GM18861 (cell line): ENCODE measurements around the gene LMNA.
A peak's percentile ranks its signal among the peaks of the same experiment; 100 is the strongest.
"Not testable (repeated sequence)": the region's sequence is repeated elsewhere in the genome, so short reads cannot be mapped to it uniquely, and the experiment has no call there.

ENCODE experiments used
- ATAC-seq: cut with Tn5 transposase; IDR thresholded peaks from one replicate; pipeline ENCODE4 v1.9.1; 2021; ENCODE audit not compliant: unreplicated experiment

Gene LMNA

DNA sequence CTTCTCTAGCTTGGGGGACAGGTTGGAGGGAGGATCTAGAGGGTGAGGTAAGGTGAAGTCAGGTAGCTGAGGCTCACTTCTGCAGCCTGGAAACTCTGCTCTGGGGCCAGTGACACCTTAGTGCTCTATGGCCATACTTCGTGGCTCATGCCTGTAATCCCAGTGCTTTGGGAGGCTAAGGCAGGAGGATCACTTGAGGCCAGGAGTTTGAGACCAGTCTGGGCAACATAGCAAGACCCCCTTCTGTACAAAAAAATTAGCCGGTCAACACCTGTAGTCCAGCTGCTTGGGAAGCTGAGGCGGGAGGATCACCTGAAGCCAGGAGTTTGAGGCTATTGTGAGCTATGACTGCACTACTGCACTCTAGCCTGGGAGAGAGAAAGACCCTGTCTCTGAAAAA lies 5.8 kb downstream of the LMNA start:
- no peak for ATAC-seq

DNA sequence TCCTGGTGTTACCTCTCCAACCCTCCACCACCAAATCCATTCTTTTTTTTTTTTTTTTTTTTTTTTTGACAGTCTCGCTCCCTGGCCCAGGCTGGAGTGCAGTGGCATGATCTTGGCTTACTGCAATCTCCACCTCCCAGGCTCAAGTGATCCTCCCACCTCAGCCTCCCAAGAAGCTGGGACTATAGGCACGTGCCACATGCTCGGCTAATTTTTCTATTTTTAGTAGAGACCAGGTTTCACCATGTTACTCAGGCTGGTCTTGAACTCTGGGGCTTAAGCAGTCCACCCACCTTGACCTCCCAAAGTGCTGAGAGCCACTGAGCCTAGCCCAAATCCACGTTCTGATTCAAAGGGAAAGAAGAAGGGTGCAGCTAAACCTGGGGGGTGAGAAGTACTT lies 6.5 kb downstream of the LMNA start:
- not testable (repeated sequence) for ATAC-seq

DNA sequence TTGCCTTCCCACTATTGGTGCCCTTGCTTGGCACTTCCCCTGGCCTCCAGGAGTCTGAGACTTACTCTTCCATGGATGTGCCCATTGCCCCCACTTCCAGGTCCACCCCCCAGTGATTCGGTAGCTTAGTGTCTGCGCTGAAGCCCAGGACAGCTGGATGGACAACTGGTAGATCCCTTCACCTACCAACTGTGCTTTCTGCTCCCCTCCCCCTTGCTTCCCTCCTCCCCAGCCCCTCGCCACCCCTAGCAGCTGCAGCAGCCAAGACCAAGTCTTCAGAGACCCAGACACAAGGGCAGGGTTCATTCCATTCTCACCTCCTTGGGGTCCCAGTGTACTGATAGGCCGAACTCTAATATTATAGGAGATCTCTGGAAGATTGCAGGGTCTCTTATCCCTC lies 6.9 kb downstream of the LMNA start:
- no peak for ATAC-seq

DNA sequence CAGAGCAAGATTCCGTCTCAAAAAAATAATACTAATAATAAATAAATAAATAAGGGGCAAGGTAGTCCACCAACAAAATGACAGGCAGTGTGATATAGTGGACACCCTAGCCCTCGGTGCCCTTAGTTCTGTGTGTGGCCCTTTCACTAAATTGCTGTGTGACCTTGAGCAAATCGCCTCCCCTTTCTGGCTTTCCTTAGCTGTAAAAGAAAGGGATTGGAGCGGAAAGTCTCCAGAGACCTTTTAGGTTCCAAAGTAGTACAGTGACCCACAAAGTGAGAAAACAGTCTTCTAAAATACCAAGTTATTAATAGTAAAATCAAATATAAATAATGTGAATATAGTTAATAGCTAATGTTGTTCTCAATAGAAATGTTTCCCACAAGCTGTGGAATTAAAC lies 7.6 kb downstream of the LMNA start:
- no peak for ATAC-seq

DNA sequence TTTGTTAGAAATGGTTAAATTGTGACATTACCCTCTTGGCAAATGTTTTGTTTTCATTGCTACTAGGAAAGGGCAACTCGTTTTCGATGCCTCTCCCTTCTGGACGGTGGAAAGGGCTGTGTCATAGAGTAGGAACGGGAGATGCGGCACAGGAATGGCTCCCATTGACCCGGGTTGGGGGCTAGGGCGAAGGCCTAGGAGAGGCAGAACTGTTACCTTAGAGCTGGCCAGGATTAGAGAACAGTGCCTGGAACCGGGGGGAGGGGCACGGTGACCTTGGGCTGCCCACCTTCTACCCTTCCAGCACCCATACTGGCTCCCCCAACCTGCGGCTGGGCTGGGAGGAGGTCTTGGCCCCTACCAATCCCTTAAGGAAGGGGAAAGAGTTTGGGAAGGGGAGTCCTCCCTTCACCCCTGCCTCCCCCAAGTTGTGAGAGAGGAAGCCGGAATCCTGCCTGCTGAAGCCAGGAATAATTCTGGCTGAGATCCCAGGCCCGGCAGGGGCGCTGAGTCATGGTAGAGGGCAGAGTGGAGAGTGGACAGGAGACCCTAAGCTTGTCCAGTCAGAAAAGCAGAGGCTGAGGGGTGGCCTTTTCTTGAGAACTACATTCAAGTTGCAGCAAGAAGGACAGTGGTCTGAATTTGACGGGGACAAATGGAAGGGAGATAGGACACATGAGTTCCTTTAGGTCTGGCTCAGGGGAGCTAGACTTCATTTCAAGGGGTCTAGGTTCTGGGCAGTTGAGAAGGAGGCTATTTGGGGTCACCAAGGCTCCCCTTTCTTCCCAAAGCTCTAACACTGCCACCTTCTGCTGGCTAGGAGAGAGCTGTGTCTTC lies 8.2 kb downstream of the LMNA start:
- no peak for ATAC-seq

DNA sequence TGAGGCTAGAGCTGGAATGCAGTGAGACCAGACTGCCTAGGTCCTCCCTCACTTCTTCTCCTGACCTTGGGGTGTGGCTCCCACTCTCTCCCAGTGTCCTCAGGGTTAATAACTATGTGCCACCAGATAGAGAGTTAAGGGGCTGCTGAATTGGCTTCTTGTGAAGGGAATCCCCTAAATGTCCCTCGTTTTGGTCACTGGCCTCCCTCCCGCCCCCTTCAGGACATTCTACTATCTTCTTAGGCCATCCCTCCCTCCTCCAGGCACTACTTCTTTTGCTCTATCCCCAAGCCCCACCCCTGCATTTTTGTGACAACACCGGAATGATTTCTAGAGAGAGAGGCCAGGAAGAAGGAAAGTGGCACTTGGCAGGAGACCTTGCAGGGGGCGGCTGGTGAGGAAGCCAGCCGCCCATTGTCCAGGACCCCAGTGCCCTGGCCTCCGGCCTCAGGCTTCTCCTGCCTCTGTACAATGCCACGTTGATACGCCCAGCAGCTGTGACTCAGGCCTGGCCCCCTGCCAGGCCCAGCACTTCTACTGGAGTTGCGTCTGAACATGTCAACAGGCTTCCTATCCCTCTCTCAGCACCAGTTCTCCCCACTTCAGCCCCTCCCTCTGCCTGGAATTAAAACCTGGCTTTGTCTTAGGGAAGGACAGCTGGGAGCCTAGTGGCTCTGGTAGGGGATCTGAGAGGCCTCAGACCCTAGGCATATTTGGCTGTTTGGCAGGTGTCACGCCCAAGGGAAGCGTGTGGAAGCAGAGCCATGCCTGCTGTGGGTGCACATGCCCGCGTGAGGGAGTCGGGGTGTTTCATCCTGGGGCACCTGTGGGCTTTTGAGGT lies 9.1 kb downstream of the LMNA start:
- ATAC-seq, result no peak

DNA sequence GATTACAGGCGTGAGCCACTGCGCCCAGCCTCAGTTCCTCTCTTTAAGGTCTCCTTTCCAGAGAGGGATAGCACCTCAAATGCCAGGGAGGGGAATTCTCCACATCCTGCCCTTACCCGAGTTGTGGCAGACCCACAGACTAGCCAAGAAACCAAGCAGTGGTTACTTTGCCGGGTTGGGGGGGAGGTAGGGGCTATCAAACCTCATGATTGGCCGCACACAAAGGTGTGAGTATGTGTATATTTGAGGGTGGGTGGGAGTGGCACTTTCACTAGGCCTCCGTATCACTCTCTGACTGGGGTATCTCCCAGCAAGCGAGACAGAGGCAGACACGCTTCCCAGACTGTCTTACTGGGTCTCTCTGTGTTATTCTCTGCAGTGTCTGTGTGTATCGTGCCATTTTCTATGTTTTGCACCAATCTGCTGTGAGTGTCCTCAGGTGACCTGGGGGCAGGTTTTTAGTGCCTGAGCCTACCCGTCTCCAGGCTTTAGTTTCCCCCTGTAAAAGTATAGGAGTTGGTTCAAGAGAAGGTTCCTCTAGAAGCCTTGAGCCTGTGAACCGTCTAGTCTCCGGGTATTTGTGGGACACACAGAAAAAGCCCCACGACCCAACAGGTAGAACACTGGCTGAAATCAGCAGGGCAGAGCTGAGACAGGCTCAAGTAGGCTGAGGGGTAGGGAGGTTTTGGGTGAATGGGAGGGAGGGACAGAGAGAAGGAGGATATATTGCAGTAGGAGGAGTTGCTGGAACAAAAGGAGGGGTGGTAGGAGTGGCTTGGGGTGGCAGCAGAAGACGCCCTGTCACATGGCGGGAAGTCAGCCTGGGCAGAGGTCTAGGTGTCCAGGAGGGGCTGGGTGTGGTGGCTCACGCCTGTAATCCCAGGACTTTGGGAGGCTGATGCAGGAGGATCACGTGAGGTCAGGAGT lies 10.3 kb downstream of the LMNA start:
- ATAC-seq, result no peak

DNA sequence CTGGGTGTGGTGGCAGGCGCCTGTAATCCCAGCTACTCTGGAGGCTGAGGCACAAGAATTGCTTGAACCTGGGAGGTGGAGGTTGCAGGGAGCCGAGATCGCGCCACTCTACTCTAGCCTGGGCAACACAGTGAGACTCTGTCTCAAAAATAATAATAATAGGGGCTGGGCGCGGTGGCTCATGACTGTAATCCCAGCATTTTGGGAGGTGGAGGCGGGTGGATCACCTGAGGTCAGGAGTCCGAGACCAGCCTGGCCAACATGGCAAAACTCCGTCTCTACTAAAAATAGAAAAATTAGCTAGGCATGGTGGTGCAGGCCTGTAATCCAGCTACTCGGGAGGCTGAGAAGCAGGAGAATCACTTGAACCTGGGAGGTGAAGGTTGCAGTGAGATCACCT lies 11.0 kb downstream of the LMNA start:
- not testable (repeated sequence) for ATAC-seq

DNA sequence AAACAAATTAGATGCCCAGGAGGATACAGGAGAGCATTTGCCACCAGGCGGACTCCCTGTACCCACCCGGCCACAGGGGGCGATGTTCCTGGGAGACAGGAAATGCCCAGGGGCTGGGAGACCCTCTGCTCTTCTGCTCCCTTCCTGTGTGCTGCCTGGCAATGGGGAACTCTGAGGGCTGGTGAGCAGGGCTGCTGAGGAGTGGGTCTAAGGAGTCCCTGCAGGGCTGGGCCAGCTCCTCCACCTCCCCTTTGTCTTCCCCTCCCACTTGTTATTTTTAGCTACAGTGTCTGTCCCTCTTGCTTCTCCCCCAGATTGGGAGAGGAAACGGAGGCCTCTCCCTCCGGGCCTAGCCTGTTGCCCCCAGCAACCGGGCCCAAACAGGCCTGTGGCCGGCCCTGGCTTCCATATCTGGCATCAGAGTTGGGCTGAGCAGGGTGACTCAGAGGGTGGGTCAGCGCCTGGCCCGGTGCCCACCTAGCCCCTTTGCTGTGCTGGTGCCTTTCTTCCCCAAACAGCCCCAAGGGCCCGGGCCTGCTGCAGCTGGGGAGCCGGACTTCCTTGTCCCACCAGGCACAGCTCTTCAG lies 11.6 kb downstream of the LMNA start:
- peak; percentile 26 for ATAC-seq

DNA sequence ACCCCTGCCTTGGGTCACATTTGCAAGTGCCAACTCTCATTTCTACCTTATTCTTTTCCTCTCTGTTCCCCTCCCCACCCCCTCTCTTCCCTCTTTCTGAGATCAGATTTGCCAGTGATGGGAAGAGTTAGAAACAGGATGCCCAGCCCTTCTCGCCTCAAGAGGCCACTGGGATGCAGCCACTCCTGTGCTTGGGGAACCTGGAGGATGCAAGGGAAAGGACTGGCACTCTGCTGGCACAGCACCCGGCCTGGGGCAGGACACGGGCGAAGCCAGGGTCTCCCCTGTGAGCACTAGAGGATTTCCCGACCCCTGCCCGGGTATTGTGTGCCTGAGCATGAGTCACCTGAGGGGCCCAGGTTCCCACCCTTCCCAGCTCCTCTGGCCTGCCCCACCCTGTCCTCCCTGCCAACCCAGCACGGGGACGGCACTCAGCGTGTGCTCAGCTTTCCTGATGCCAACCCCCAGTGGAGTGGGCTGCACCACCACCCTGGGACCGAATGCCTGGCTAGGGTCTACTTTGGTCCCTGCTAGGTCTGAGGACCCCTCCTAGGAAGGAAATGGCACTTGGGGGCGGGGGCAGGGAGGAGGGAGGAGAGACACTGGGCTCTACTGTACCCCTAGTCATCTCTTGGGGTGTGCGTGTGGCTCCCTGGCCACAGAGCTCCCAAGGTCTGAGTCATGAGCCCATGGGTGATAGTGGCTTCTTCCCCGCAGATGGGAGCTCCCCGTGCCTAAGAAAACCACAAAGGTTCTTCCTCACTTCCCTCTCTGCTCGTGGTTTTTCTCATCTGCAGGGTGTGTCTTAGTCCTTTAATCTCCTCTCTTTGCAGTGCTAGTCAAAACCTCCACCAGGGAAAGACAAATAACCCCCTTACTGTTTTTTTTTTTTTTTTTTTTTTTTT lies 12.4 kb downstream of the LMNA start:
- ATAC-seq, result peak; percentile 37

DNA sequence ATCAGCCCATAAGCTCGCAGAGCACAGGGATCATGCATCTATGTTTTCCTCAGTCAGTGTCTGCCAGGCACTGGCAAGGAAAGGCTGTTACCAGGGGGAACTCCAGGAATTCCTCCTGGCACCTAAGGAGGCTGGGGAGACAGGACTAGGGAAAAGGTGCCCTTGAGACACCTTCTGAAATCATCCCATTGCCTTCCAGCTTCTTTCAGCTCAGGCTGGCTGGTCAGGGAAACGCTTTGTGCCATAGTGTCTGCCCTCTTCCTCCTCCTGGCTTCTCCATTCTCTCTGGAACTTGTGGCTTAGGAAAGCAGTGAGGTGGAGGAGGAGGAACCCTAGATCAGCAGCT lies 13.8 kb downstream of the LMNA start:
- ATAC-seq, result no peak

DNA sequence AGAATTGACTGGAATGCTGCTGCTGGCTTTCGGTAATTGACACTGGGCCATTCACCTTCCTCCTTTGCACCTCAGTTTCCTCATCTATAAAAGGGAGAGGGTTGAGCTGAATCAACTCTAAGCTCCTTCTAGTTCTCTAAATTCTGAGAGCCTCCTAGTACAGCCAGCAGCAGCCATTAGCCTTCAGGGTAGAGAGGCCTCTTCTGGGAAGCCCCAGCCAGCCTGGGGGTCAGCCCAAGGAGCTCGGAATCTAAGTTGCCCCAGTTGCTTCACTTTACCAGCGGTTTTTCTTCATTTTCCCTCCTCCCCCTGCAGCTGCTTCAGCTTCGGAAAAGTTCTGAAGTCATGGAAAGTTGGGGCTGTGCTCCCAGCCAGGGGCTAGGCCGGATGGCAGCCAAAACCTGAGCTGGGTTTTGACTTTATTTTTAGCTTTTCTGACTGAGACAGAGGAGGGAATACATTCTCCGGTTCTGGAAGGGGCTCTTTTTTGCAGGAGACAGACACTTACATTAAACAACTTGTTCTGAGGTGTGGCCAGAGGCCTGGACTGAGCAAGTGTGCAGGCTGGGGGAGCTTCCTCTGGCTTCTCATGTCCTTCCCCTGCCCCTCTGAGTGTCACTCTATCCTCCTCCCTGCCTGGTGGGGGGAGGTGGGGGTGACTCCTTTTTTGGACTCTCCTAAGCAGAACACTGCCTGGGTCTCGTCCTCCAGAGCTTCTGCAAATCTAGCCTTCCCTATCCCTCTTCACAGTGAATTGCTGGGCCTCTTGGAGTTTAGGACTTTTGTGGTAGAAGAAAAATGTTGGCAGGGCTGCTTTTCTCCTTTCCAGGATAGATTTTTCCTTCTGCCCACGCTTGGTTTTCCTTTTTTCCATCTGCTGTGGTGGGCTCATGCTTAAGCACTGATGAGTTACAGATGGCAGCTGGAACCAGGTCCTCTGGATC lies 14.4 kb downstream of the LMNA start:
- ATAC-seq, result no peak

DNA sequence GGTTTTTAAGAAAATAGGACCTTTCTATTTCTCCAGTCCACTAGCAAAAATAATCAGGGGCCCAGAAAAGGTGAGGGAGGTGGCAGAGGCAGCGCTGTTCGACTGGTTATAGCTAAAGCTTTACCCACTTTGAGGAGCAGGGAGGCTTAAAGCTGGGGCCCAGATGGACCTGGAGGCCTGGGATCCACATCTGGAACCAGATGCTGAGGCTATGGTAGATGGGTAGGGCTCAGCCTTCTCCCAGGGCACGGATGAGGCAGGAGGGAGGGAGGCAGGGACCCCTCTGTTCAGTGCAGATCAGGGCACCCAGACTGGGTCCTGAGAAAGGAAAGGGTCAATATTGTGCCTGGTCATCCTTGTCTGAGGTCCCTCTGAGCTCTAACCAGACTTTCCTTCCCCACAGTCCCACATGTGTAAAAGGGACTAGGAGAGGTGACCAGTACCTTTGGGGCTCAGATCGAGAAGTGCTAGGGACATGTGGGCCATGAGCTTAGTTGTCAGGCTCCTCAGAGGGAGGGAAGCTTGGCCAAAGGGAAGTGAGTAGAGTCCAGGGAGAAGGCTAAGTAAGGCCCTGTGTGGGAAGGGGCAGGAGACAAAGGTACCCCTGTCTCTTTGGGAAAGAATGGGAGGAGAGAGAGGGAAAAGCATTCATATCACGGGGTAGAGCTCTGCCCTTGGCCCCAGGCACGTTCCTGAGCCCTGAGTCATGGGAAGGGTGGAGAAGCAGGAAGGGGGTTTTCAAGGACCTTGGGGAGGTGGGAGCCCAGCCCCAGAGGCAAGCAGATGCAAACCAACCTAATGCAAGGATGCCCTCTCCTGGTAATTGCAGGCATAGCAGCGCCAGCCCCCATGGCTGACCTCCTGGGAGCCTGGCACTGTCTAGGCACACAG lies 15.4 kb downstream of the LMNA start:
- no peak for ATAC-seq

DNA sequence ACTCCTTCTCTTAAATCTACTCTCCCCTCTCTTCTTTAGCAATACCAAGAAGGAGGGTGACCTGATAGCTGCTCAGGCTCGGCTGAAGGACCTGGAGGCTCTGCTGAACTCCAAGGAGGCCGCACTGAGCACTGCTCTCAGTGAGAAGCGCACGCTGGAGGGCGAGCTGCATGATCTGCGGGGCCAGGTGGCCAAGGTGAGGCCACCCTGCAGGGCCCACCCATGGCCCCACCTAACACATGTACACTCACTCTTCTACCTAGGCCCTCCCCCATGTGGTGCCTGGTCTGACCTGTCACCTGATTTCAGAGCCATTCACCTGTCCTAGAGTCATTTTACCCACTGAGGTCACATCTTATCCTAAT lies 16.0 kb downstream of the LMNA start:
- ATAC-seq, result no peak

DNA sequence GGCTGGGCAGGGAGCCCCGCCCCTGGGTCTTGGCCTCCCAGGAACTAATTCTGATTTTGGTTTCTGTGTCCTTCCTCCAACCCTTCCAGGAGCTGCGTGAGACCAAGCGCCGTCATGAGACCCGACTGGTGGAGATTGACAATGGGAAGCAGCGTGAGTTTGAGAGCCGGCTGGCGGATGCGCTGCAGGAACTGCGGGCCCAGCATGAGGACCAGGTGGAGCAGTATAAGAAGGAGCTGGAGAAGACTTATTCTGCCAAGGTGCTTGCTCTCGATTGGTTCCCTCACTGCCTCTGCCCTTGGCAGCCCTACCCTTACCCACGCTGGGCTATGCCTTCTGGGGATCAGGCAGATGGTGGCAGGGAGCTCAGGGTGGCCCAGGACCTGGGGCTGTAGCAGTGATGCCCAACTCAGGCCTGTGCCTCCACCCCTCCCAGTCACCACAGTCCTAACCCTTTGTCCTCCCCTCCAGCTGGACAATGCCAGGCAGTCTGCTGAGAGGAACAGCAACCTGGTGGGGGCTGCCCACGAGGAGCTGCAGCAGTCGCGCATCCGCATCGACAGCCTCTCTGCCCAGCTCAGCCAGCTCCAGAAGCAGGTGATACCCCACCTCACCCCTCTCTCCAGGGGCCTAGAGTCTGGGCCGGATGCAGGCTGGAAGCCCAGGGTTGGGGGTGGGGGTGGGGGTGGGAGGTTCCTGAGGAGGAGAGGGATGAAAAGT lies 20.4 kb downstream of the LMNA start:
- ATAC-seq, result no peak

DNA sequence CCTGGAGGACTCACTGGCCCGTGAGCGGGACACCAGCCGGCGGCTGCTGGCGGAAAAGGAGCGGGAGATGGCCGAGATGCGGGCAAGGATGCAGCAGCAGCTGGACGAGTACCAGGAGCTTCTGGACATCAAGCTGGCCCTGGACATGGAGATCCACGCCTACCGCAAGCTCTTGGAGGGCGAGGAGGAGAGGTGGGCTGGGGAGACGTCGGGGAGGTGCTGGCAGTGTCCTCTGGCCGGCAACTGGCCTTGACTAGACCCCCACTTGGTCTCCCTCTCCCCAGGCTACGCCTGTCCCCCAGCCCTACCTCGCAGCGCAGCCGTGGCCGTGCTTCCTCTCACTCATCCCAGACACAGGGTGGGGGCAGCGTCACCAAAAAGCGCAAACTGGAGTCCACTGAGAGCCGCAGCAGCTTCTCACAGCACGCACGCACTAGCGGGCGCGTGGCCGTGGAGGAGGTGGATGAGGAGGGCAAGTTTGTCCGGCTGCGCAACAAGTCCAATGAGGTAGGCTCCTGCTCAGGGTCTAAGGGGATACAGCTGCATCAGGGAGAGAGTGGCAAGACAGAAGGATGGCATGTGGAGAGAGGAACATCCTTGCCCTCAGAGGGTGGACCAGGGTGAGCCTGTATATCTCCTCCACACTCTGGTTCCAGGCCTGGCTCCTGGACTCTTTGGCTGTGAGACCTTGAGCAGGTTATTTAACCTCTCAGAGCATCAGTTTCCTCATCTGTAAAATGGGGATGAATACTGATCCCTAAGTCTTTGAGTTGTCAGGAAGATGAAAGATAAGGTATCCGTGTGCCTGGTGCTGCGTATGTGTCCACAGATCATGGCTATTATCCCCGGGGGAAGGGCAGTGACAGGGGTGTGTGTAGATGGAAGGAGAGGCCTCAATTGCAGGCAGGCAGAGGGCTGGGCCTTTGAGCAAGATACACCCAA lies 21.7 kb downstream of the LMNA start:
- ATAC-seq, result no peak
